CD4-positive, alpha-beta T cell (primary cell): ENCODE measurements around the gene DGUOK. TPM values are rescaled to one million over a fixed set of nuclear protein-coding genes. Genes with fewer than 3 reads are reported as not detected.

Experiments used
- ATAC-seq: fragments of 200-7000 bp; cut with Tn5 transposase; one replicate; pipeline ENCODE4 v1.10.0; 2022; ENCODE audit warnings: mild to moderate bottlenecking; ENCODE audit not compliant: poor library complexity
- CTCF ChIA-PET: fragments of 350-600 bp; sonication (Branson Sonifier 250); formaldehyde crosslinking; loops from one replicate; lab custom pipeline; 2021; ENCODE audit warnings: antibody characterized with exemption, inconsistent platforms; lab: Charles Lee
- POLR2A ChIA-PET: fragments of 350-600 bp; sonication (Branson Sonifier 250); formaldehyde crosslinking; loops from one replicate; lab custom pipeline; 2021; ENCODE audit warnings: antibody characterized with exemption, inconsistent platforms; lab: Charles Lee
- DNase-seq, 14 experiments: peaks; one replicate each; pipeline ENCODE4 v3.0.0-alpha.2; 2013 to 2020; ENCODE audit warnings: mixed read lengths in 2 of 14
- H3K27ac ChIP-seq, 2 donors: one replicate each; pipeline versions ENCODE4 v1.5.1 to v1.7.0; 2013; ENCODE audit warnings: low read length in 2 of 2, low read depth in 1 of 2, mild to moderate bottlenecking in 1 of 2
- H3K27me3 ChIP-seq, 2 experiments: 1 replicate in 1 of 2; 2 replicates in 1 of 2; pipeline versions ENCODE4 v1.6.1 to v1.7.0; 2013; ENCODE audit warnings: low read length in 2 of 2, control low read depth in 1 of 2, mild to moderate bottlenecking in 1 of 2, moderate library complexity in 1 of 2; ENCODE audit not compliant: insufficient read depth in 2 of 2, control insufficient read depth in 1 of 2
- H3K36me3 ChIP-seq: one replicate; pipeline ENCODE4 v1.6.1; 2013; ENCODE audit warnings: low read length, control low read depth; ENCODE audit not compliant: insufficient read depth
- H3K4me1 ChIP-seq: one replicate; pipeline ENCODE4 v1.6.1; 2013; ENCODE audit warnings: low read length, control low read depth; ENCODE audit not compliant: insufficient read depth
- H3K4me3 ChIP-seq: one replicate; pipeline ENCODE4 v1.5.1; 2013; ENCODE audit warnings: mild to moderate bottlenecking, low read length, moderate library complexity
- H3K9me3 ChIP-seq, 2 experiments: 1 replicate in 1 of 2; 2 replicates in 1 of 2; pipeline versions ENCODE4 v1.6.1 to v1.7.0; 2013; ENCODE audit warnings: low read length in 2 of 2, mild to moderate bottlenecking in 2 of 2, control low read depth in 1 of 2, moderate library complexity in 1 of 2; ENCODE audit not compliant: control insufficient read depth in 1 of 2, insufficient read depth in 1 of 2
- H3K27ac Mint-ChIP-seq: one replicate; pipeline ENCODE4 v1.8.0; 2020; ENCODE audit warnings: mixed read lengths
- H3K27me3 Mint-ChIP-seq: one replicate; pipeline ENCODE4 v1.8.0; 2021; ENCODE audit warnings: mixed read lengths
- H3K36me3 Mint-ChIP-seq: one replicate; pipeline ENCODE4 v1.8.0; 2021; ENCODE audit warnings: low read depth, mixed read lengths
- H3K4me1 Mint-ChIP-seq: one replicate; pipeline ENCODE4 v1.8.0; 2021; ENCODE audit warnings: low read depth, mixed read lengths
- H3K4me3 Mint-ChIP-seq: one replicate; pipeline ENCODE4 v1.8.0; 2020; ENCODE audit warnings: mild to moderate bottlenecking, mixed read lengths
- H3K9me3 Mint-ChIP-seq: one replicate; pipeline ENCODE4 v1.8.0; 2020; ENCODE audit warnings: mixed read lengths
- intact Hi-C, 2 experiments: fragments of 100-400 bp; cut with DNase I in 1 of 2; cut with micrococcal nuclease in 1 of 2; formaldehyde crosslinking; loops; one replicate each; pipeline versions ENCODE4 v1.15.1 to v1.9.0; 2023 to 2025; cut with DNase I, micrococcal nuclease
- total RNA-seq, 174 experiments: library from RNA in 2 of 174; stranded (reverse) in 2 of 174; gene quantifications; one replicate each; pipeline ENCODE4 v1.2.3 and lab custom pipeline; 2021 to 2026
- TF ChIP-seq, protein P1 (sequence below): fragments of 200-600 bp; IDR thresholded peaks from one replicate; pipeline ENCODE4 v1.8.0; 2022; ENCODE audit warnings: antibody characterized with exemption, mild to moderate bottlenecking

The DGUOK gene
- total RNA-seq, 2 experiments from 2014 or later = 30.5 to 32.0 TPM

DNA sequence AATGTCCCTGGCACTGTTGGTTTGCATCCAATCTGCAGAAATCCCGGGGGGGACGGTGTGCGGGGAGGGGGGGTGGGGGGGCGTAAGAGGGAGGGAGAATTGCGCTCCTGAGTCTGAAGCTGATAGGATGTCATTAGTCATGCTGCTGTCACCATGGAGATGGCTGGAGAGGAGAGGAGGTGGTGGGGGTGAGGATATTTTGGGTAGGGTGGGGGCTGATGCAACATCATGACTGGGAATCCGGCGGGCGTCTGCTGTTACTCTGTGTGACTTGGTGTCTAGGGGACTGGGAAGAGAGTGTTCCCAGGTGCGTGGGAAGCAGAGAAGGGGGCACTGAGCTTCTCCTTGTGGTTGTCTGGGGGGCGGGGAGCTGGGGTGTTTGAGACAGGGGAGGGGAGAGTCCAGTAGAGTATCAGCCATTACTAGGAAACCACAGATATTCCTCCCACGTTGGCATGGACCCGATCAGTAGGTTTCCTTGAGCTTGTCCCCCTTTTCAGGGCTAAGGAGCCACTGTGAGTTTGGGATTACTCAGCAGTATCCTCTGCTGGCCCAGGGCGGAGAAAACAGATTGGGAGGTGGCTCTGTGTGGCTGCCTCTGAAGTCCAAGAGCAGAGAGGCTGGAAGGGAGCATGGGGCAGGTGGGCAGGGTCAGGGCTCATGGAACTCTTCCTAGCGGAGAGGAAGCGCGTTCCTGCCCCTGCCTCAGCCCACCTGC is 77.0 kb downstream of the DGUOK start:
- intact Hi-C loops = loop anchor here in 1 of 2 experiments (1.0 kb wide), 1 partner anchor 23 kb away; no protein-coding TSS in a partner anchor
- CTCF ChIA-PET = no interaction called here
- no peaks in the 10 kb centered on the region for H3K27me3 ChIP-seq
- POLR2A ChIA-PET = interaction anchor here (0.7 to 3.2 kb wide), 2 partner anchors 17 to 268 kb away, joined by 4 to 25 read pairs; partner anchors contain the start of gene TET3
- Mint-ChIP-seq H3K4me3 (peak overlapping the region; percentile 54), H3K4me1 (peaks cover 75% of the 10 kb centered on the region), H3K36me3 (peaks cover 5% of the 10 kb centered on the region), H3K27me3 (no peaks in the 10 kb centered on the region), H3K27ac (no peak overlapping the region), H3K9me3 (no peaks in the 10 kb centered on the region)
- peaks cover 16% of the 10 kb centered on the region for H3K36me3 ChIP-seq
- H3K9me3 ChIP-seq = no peaks in the 10 kb centered on the region
- ATAC-seq (no peak), DNase-seq (no peak)
- no peak overlapping the region for H3K4me3 ChIP-seq
- H3K27ac ChIP-seq = no peak overlapping the region
- TF ChIP-seq, protein P1, sequence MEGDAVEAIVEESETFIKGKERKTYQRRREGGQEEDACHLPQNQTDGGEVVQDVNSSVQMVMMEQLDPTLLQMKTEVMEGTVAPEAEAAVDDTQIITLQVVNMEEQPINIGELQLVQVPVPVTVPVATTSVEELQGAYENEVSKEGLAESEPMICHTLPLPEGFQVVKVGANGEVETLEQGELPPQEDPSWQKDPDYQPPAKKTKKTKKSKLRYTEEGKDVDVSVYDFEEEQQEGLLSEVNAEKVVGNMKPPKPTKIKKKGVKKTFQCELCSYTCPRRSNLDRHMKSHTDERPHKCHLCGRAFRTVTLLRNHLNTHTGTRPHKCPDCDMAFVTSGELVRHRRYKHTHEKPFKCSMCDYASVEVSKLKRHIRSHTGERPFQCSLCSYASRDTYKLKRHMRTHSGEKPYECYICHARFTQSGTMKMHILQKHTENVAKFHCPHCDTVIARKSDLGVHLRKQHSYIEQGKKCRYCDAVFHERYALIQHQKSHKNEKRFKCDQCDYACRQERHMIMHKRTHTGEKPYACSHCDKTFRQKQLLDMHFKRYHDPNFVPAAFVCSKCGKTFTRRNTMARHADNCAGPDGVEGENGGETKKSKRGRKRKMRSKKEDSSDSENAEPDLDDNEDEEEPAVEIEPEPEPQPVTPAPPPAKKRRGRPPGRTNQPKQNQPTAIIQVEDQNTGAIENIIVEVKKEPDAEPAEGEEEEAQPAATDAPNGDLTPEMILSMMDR = no peak
- peaks cover 58% of the 10 kb centered on the region for H3K4me1 ChIP-seq

DNA sequence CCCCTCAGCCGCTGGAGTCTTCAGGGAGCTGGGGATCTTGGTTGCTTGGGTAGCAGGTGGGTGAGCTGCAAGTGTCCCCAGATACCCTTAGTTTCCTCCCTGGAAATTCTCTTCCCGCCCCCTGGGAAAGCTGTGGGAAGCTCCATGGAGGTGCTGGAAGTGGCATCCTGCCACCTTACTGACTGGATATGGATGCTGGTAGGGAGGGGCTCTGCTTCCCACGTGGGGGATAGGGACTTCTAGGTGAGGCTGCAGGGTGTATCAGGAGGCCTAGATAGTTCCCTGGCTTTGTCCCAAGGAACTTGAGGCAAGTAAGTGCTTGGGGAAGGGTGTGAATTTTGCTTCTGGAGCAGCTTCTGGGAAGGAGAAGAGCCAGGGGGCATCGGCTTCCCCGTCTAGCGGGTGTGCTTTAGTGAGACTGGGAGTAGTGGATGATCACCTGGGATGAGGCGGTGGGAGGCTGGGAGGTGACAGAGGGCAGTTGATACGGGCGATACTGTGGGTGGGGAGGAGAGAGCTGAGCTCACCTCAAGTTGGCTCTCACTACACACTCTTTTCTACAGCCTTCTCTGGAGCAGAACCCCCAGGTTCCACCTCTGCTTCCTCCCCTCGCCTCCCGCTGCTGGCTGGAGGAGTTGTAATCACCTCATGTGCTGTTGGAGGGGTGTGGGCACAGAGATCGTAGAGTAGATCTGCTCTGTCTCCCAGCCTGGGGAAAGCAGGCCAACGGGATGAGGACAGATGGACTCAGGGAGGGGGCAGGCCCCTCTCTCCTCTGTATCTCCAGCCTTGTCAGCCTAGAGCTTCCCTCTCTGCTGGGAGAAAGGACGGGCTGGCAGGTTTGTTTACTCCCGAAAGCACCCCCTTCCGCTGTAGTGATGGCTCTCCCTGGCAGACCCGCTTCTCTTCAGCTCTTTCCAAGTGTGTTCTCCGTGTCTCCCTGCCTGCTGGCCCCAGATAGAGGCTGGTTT is 77.8 kb downstream of the DGUOK start:
- H3K27me3 ChIP-seq = no peaks in the 10 kb centered on the region
- no peak overlapping the region for H3K27ac Mint-ChIP-seq
- H3K27me3 Mint-ChIP-seq = no peaks in the 10 kb centered on the region
- no peak overlapping the region for H3K4me3 ChIP-seq
- no peak overlapping the region for H3K27ac ChIP-seq
- peaks cover 74% of the 10 kb centered on the region for H3K4me1 Mint-ChIP-seq
- intact Hi-C loops = no loop called here
- ChIA-PET POLR2A (no interaction called here), CTCF (no interaction called here)
- H3K9me3 ChIP-seq = no peaks in the 10 kb centered on the region
- H3K36me3 Mint-ChIP-seq = peaks cover 14% of the 10 kb centered on the region
- H3K9me3 Mint-ChIP-seq = no peaks in the 10 kb centered on the region
- peak overlapping the region; percentile 54 for H3K4me3 Mint-ChIP-seq
- ATAC-seq = no peak
- H3K4me1 ChIP-seq = peaks cover 56% of the 10 kb centered on the region
- TF ChIP-seq, protein P1 = no peak
- no peak for DNase-seq
- peaks cover 22% of the 10 kb centered on the region for H3K36me3 ChIP-seq

DNA sequence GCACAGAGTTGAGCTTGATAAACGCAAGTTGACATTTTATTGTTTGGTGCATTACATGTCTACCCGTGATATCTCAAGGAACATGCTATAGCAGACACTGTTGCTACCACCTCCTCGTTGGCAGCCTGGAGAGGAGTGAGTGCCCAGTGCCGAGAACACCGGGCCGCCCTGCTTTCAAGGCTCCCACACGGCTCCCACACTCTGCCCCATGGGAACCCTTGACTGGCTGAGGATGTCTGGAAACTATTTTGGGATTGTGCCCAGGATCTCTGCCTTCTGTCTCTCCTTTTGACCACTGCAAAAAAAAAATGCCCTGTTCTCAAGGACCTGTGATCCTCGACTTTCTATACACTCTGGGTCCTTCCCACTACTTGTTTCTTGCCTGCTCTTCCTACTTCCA is 79.1 kb downstream of the DGUOK start:
- peak overlapping the region; percentile 44 for H3K27ac Mint-ChIP-seq
- no peaks in the 10 kb centered on the region for H3K27me3 Mint-ChIP-seq
- H3K27me3 ChIP-seq = no peaks in the 10 kb centered on the region
- CTCF ChIA-PET = no interaction called here
- DNase-seq (no peak), ATAC-seq (no peak)
- no peak overlapping the region for H3K27ac ChIP-seq
- POLR2A ChIA-PET = no interaction called here
- H3K4me3 Mint-ChIP-seq = peak overlapping the region; percentile 45
- H3K4me3 ChIP-seq = no peak overlapping the region
- TF ChIP-seq, protein P1 = no peak
- peaks cover 32% of the 10 kb centered on the region for H3K36me3 ChIP-seq
- H3K4me1 ChIP-seq = peaks cover 50% of the 10 kb centered on the region
- H3K9me3 Mint-ChIP-seq = no peaks in the 10 kb centered on the region
- no peaks in the 10 kb centered on the region for H3K9me3 ChIP-seq
- intact Hi-C loops = no loop called here
- peaks cover 73% of the 10 kb centered on the region for H3K4me1 Mint-ChIP-seq
- peaks cover 26% of the 10 kb centered on the region for H3K36me3 Mint-ChIP-seq
